GM10248 (cell line): Measurements from ENCODE around the gene CLCN2.
"Not testable (repeated sequence)": the region's sequence is repeated elsewhere in the genome, so short reads cannot be mapped to it uniquely, and the experiment has no call there.

Experiments
- CTCF ChIA-PET: fragments of 300-600 bp; sonication (Branson Sonifier 250); formaldehyde crosslinking; extraction: SDS; loops from one replicate; lab custom pipeline; 2021; ENCODE audit warnings: antibody characterized with exemption; lab: Yijun Ruan, JAX
- POLR2A ChIA-PET: fragments of 350-650 bp; sonication (Branson Sonifier 250); formaldehyde crosslinking; extraction: SDS; loops from one replicate; lab custom pipeline; 2020; ENCODE audit warnings: antibody characterized with exemption; lab: Yijun Ruan, JAX
- DNase-seq: peaks from one replicate; pipeline ENCODE4 v3.0.0; 2012; ENCODE audit errors: extremely low spot score
- CTCF ChIP-seq: IDR thresholded peaks from 2 replicates; pipeline ENCODE4 v1.5.1; 2012; ENCODE audit warnings: mild to moderate bottlenecking, low read depth; ENCODE audit errors: extremely low read depth, missing control alignments, control extremely low read depth

Gene CLCN2

GRCh38 chr3:184343200-184343876 is 18.1 kb downstream of the CLCN2 start:
- CTCF ChIA-PET, result interaction anchor here (1.2 to 1.3 kb wide), 2 partner anchors 10 to 25 kb away, joined by 3 to 4 read pairs; no protein-coding TSS in a partner anchor
- DNase-seq, result no peak
- POLR2A ChIA-PET, result interaction anchor here (1.1 kb wide), 1 partner anchor 22 kb away, joined by 3 read pairs; no protein-coding TSS in a partner anchor
- TF ChIP-seq CTCF, result no peak

GRCh38 chr3:184341925-184342324 is 19.5 kb downstream of the CLCN2 start:
- TF ChIP-seq CTCF, result no peak
- DNase-seq, result no peak
- CTCF ChIA-PET, result interaction anchor here (1.3 to 3.0 kb wide), 2 partner anchors 12 to 27 kb away, joined by 4 to 11 read pairs; no protein-coding TSS in a partner anchor
- POLR2A ChIA-PET, result interaction anchor here (1.1 kb wide), 1 partner anchor 20 kb away, joined by 3 read pairs; no protein-coding TSS in a partner anchor

- POLR2A ChIA-PET, result interaction anchor here (1.3 kb wide), 1 partner anchor 11 kb away, joined by 4 read pairs; no protein-coding TSS in a partner anchor
Measured at GRCh38 chr3:184339451-184340135, 21.8 kb downstream of the CLCN2 start.

GRCh38 chr3:184339001-184339400 is 22.4 kb downstream of the CLCN2 start:
- no peak for DNase-seq
- no peak for TF ChIP-seq CTCF
- ChIA-PET CTCF (interaction anchor here (1.2 to 3.2 kb wide), 2 partner anchors 16 to 25 kb away, joined by 3 to 15 read pairs; no protein-coding TSS in a partner anchor), POLR2A (interaction anchor here (1.3 kb wide), 1 partner anchor 12 kb away, joined by 4 read pairs; no protein-coding TSS in a partner anchor)

More at GRCh38 chr3:184339451-184340135, 21.8 kb downstream of the CLCN2 start:
- CTCF ChIA-PET, result interaction anchor here (1.2 to 3.2 kb wide), 3 partner anchors 14 to 24 kb away, joined by 3 to 15 read pairs (median 11); no protein-coding TSS in a partner anchor
- not testable (repeated sequence) for DNase-seq

GRCh38 chr3:184338511-184338945 is 22.9 kb downstream of the CLCN2 start:
- no peak for DNase-seq
- ChIA-PET CTCF (interaction anchor here (1.2 to 3.2 kb wide), 3 partner anchors 16 to 25 kb away, joined by 3 to 15 read pairs (median 7); partner anchors contain the start of genes CLCN2 and POLR2H), POLR2A (interaction anchor here (1.3 to 1.4 kb wide), 2 partner anchors 11 to 12 kb away, joined by 3 to 4 read pairs; no protein-coding TSS in a partner anchor)
- TF ChIP-seq CTCF, result no peak

- DNase-seq, result no peak
- CTCF ChIA-PET, result interaction anchor here (1.0 to 3.2 kb wide), 5 partner anchors 8 to 176 kb away, joined by 3 to 15 read pairs (median 4); partner anchors contain the start of genes CLCN2 and POLR2H
- no peak for TF ChIP-seq CTCF
- POLR2A ChIA-PET, result interaction anchor here (1.4 kb wide), 1 partner anchor 11 kb away, joined by 3 read pairs; no protein-coding TSS in a partner anchor
Measured at GRCh38 chr3:184337981-184338380, 23.4 kb downstream of the CLCN2 start.
